Osteoblast (primary cell): ENCODE data around the gene GAK. TPM values are rescaled to one million over a fixed set of nuclear protein-coding genes. Genes with fewer than 3 reads are reported as not detected.

Source experiments
- DNase-seq: peaks from one replicate; pipeline ENCODE4 v3.0.0; 2011; ENCODE audit warnings: low spot score, mixed read lengths; ENCODE audit not compliant: insufficient read length; ENCODE audit errors: missing footprints
- H2AFZ ChIP-seq: 2 replicates; pipeline ENCODE4 v1.6.0; 2011; ENCODE audit warnings: mild to moderate bottlenecking, low read length
- H3K27ac ChIP-seq: 2 replicates; pipeline ENCODE4 v1.5.1; 2011; ENCODE audit warnings: mild to moderate bottlenecking, low read depth, low read length, moderate library complexity
- H3K27me3 ChIP-seq: 2 replicates; pipeline ENCODE4 v1.6.0; 2012; ENCODE audit warnings: mild to moderate bottlenecking, control low read depth, inconsistent platforms, low read length, moderate library complexity; ENCODE audit not compliant: insufficient read depth
- H3K36me3 ChIP-seq: 2 replicates; pipeline ENCODE4 v1.5.1; 2011; ENCODE audit warnings: mild to moderate bottlenecking, low read length, control low read depth, moderate library complexity; ENCODE audit not compliant: insufficient read depth
- H3K4me1 ChIP-seq: 2 replicates; pipeline ENCODE4 v1.5.1; 2011; ENCODE audit warnings: mild to moderate bottlenecking, low read length, control low read depth, moderate library complexity; ENCODE audit not compliant: insufficient read depth
- H3K4me2 ChIP-seq: 2 replicates; pipeline ENCODE4 v1.6.0; 2011; ENCODE audit warnings: mild to moderate bottlenecking, low read length; ENCODE audit not compliant: insufficient read depth
- H3K4me3 ChIP-seq: fragments of 200-600 bp; sonication (generic); 3 replicates; pipeline ENCODE4 v1.5.1; 2012; ENCODE audit warnings: mild to moderate bottlenecking, low read length, inconsistent platforms; ENCODE audit not compliant: insufficient read depth
- H3K79me2 ChIP-seq: 2 replicates; pipeline ENCODE4 v1.6.0; 2012; ENCODE audit warnings: mild to moderate bottlenecking, low read length, control low read depth, inconsistent platforms; ENCODE audit not compliant: insufficient read depth
- H3K9me3 ChIP-seq: 2 replicates; pipeline ENCODE4 v1.5.1; 2011; ENCODE audit warnings: low read depth, low read length, control low read depth
- H4K20me1 ChIP-seq: 2 replicates; pipeline ENCODE4 v1.6.0; 2012; ENCODE audit warnings: mild to moderate bottlenecking, low read length, control low read depth; ENCODE audit not compliant: insufficient read depth
- total RNA-seq: library from RNA; depleted of rRNA; stranded (reverse); fragments of >200 nt; gene quantifications from 2 replicates; pipeline ENCODE4 v1.2.3, GENCODE V29; 2012
- TF ChIP-seq, protein P1 (sequence below): IDR thresholded peaks from 2 replicates; pipeline ENCODE4 v1.5.1; 2011; ENCODE audit warnings: mild to moderate bottlenecking, low read depth, low read length, moderate library complexity; ENCODE audit errors: extremely low read depth

The GAK gene
- total RNA-seq, 1 donor, result 48.9 TPM

DNA sequence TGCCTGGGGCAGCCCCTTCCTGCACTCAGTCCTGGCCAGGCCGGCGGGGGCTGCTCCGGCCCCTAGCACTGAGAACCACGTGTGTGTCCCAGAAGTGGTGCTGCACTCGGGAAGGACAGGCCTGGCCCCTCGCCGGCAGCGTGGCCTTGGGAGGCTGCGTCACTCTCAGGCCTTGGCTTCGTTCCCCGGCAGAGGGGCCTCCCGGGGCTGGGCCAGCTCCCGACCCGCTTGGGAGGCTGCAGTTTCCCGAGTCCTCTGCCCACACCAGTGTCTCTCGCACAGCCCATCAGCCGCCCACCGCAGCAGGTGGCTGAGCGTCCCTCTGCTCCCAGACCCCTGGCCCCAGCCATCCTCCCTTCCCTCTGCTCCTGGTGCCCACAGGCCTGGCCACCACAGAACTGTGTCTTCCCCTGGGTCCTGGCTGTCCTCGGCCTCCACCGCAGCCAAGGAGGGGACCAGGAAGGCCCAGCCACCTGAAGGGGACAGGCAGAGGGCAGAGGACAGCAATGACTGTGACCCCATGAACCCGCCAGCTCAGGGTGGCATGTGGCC, 95.3 kb downstream of the GAK start:
- H3K9me3 ChIP-seq, result peaks cover 9% of the 10 kb centered on the region
- H3K27ac ChIP-seq, result no peak overlapping the region
- no peak overlapping the region for H3K4me3 ChIP-seq
- H4K20me1 ChIP-seq, result no peaks in the 10 kb centered on the region
- no peaks in the 10 kb centered on the region for H3K79me2 ChIP-seq
- DNase-seq, result peak; percentile 75
- peaks cover 9% of the 10 kb centered on the region for H3K27me3 ChIP-seq
- H2AFZ ChIP-seq, result no peak overlapping the region
- no peaks in the 10 kb centered on the region for H3K4me1 ChIP-seq
- H3K36me3 ChIP-seq, result no peaks in the 10 kb centered on the region
- no peak overlapping the region for H3K4me2 ChIP-seq
- TF ChIP-seq, protein P1, sequence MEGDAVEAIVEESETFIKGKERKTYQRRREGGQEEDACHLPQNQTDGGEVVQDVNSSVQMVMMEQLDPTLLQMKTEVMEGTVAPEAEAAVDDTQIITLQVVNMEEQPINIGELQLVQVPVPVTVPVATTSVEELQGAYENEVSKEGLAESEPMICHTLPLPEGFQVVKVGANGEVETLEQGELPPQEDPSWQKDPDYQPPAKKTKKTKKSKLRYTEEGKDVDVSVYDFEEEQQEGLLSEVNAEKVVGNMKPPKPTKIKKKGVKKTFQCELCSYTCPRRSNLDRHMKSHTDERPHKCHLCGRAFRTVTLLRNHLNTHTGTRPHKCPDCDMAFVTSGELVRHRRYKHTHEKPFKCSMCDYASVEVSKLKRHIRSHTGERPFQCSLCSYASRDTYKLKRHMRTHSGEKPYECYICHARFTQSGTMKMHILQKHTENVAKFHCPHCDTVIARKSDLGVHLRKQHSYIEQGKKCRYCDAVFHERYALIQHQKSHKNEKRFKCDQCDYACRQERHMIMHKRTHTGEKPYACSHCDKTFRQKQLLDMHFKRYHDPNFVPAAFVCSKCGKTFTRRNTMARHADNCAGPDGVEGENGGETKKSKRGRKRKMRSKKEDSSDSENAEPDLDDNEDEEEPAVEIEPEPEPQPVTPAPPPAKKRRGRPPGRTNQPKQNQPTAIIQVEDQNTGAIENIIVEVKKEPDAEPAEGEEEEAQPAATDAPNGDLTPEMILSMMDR, result no peak

DNA sequence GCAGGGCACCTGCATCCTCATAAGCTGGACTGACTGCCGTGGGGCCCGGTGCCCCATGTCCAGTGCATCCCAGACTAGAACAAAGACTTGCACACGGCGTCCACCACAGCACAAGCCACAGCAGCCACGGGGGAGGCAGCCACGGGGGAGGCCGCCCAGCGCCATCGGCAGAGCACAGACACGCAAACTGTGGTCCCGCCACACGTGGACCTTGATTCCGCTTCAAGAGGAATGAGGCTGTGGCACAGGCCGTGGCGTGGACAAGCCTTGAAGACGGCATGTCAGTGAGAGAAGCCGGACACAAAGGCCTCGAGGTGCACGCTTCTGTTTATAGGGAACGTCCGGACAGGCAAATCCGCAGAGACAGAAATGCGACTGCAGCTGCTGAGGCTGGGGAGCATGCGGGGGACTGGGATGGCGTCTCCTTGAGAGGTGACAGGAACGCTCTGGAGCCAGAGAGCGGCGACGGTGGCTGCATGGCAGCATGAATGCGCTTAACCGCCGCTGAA, 96.1 kb downstream of the GAK start:
- Histone ChIP-seq H4K20me1 (no peaks in the 10 kb centered on the region), H3K4me3 (no peak overlapping the region), H3K4me1 (no peaks in the 10 kb centered on the region), H3K27ac (no peak overlapping the region), H2AFZ (no peak overlapping the region), H3K79me2 (no peaks in the 10 kb centered on the region), H3K4me2 (no peak overlapping the region), H3K9me3 (peaks cover 9% of the 10 kb centered on the region), H3K27me3 (peaks cover 9% of the 10 kb centered on the region), H3K36me3 (no peaks in the 10 kb centered on the region)
- TF ChIP-seq, protein P1, result no peak
- DNase-seq, result peak; percentile 81

DNA sequence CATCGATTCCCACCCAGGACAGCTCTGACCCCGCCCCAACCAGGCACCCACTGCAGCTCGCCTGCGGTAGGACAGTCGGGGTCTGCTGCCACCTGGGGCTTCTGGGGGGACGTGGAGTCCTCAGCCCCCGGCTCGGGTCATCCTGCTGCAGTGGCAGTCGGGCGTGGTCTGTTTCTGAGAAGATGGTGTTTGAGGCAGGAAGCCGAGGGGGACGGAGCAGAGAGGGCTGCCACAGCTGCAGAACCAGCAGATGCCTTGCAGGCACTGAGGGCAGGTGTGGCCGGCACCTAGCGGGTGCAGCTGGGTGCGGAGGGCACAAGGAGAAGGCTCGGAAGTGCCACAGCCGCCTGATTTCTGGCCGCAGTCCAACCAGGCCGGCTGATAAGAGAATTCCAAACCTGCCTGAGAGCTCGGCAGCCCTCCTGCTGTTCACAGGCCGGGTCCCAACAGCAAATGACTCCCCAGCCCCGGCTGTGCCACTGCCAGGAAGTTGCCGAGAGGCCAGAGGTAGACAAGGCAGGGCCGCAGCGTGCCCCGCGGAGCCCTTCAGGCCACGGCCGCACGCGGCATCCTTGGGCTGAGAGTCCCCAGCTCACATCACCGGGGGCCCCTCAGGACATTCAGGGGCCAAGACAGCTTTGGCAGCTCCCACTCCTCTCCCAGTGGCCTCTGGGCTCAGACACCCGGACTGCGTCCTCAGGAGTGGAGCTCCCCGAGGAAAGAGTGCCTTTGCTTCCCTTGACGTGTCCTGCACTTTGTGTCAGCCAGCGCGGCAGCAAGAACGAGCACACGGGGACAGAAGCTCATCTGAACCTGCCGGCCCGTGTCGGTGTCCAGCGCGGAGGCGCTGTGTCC, 96.7 kb downstream of the GAK start:
- no peak overlapping the region for H3K27ac ChIP-seq
- H3K27me3 ChIP-seq, result peaks cover 9% of the 10 kb centered on the region
- no peaks in the 10 kb centered on the region for H4K20me1 ChIP-seq
- no peaks in the 10 kb centered on the region for H3K36me3 ChIP-seq
- H3K4me1 ChIP-seq, result no peaks in the 10 kb centered on the region
- peaks cover 9% of the 10 kb centered on the region for H3K9me3 ChIP-seq
- no peak overlapping the region for H2AFZ ChIP-seq
- no peaks in the 10 kb centered on the region for H3K79me2 ChIP-seq
- DNase-seq, result peak; percentile 83
- no peak overlapping the region for H3K4me2 ChIP-seq
- H3K4me3 ChIP-seq, result no peak overlapping the region
- TF ChIP-seq, protein P1, result no peak
